Transverse colon (tissue), 4 donors: ENCODE data around the gene ANKRD24. TPM values are rescaled to one million over a fixed set of nuclear protein-coding genes. Genes with fewer than 3 reads are reported as not detected.
"Not testable (repeated sequence)": the region's sequence is repeated elsewhere in the genome, so short reads cannot be mapped to it uniquely, and the experiment has no call there.

Experiments used
- DNase-seq: peaks from one replicate; pipeline ENCODE4 v3.0.0-alpha.2; 2019
- H3K27ac ChIP-seq, 4 donors: fragments of 200-600 bp; sonication (generic); 2 replicates each; pipeline ENCODE4 v1.5.1; 2016 to 2018; ENCODE audit warnings: inconsistent platforms in 4 of 4
- H3K27me3 ChIP-seq: fragments of 200-600 bp; sonication (generic); 2 replicates; pipeline ENCODE4 v1.5.1; 2017; ENCODE audit warnings: inconsistent platforms
- H3K36me3 ChIP-seq, 4 donors: fragments of 200-600 bp; sonication (generic); 2 replicates each; pipeline ENCODE4 v1.5.1; 2017 to 2019; ENCODE audit warnings: inconsistent platforms in 4 of 4
- H3K4me1 ChIP-seq, 4 donors: fragments of 200-600 bp; sonication (generic); 2 replicates each; pipeline ENCODE4 v1.5.1; 2017 to 2020; ENCODE audit warnings: inconsistent platforms in 4 of 4
- H3K4me3 ChIP-seq, 4 donors: fragments of 200-600 bp; sonication (generic); 1 replicate in 1 of 4; 2 replicates in 3 of 4; pipeline versions ENCODE4 v1.5.1 to v1.6.1; 2017 to 2019; ENCODE audit warnings: inconsistent platforms in 4 of 4
- H3K9me3 ChIP-seq, 2 donors: fragments of 200-600 bp; sonication (generic); 2 replicates each; pipeline ENCODE4 v1.5.1; 2017 to 2019; ENCODE audit warnings: inconsistent platforms in 2 of 2
- CTCF ChIP-seq, 5 experiments: fragments of 200-600 bp in 3 of 5; fragments of 450-650 bp in 2 of 5; sonication (generic) in 3 of 5; IDR thresholded peaks; 1 replicate in 2 of 5; 2 replicates in 3 of 5; pipeline ENCODE4 v1.5.1; 2016 to 2017; ENCODE audit warnings: antibody characterized with exemption in 5 of 5, inconsistent platforms in 3 of 5, mild to moderate bottlenecking in 2 of 5, moderate library complexity in 1 of 5
- EP300 ChIP-seq: sonication (generic); formaldehyde crosslinking; IDR thresholded peaks from one replicate; pipeline ENCODE4 v1.6.1; 2017; ENCODE audit warnings: antibody characterized with exemption, low read depth
- POLR2A ChIP-seq: fragments of 450-650 bp; IDR thresholded peaks from one replicate; pipeline ENCODE4 v1.6.1; 2016; ENCODE audit warnings: antibody characterized with exemption, mild to moderate bottlenecking, moderate library complexity
- POLR2AphosphoS5 ChIP-seq, 3 donors: sonication (generic); formaldehyde crosslinking; IDR thresholded peaks; one replicate each; pipeline ENCODE4 v1.6.1; 2016; ENCODE audit warnings: antibody characterized with exemption in 3 of 3
- WGBS, 2 donors: methylation state at CpG; one replicate each; pipeline ENCODE4 v1.1.5; 2018; ENCODE audit warnings: low coverage in 1 of 2; 5-methylcytosine and 5-hydroxymethylcytosine counted together
- in situ Hi-C, 4 donors: fragments of 200-750 bp; cut with MboI; loops; one replicate each; pipeline versions ENCODE4 v1.15.0 to v1.15.1; 2017; ENCODE audit warnings: low sequenced_read_pairs in 3 of 4, low pct_ligation_motif_present in 1 of 4, low pct_unique_long_range_greater_than_20kb in 1 of 4
- intact Hi-C: fragments of 100-400 bp; cut with DNase I; formaldehyde crosslinking; loops from one replicate; pipeline ENCODE4 v1.15.1; 2023; ENCODE audit warnings: low total_unique reads
- total RNA-seq, 4 donors: library from RNA; depleted of rRNA; stranded (reverse); fragments of >200 nt; gene quantifications; one replicate each; pipeline ENCODE4 v1.1.0, GENCODE V29; 2016

ANKRD24 gene
- total RNA-seq, 4 donors from 2014 or later, result 1.2 to 6.4 (median 2.1) TPM

- intact Hi-C loops, result loop anchor here (10.0 kb wide), 1 partner anchor 1902 kb away; the partner anchor contains the start of gene PEAK3
- H3K27me3 ChIP-seq, result no peaks in the 10 kb centered on the region
- no peak overlapping the region for H3K4me3 ChIP-seq
- in situ Hi-C loops, result loop anchor here in 2 of 4 donors (10.0 kb wide), 1 partner anchor 202 kb away; the partner anchor contains the start of gene EEF2 (in 2 of the 2)
- no peak for TF ChIP-seq POLR2AphosphoS5 (IDR thresholded peaks at IDR 0.05)
- no peak for TF ChIP-seq EP300
- TF ChIP-seq CTCF (IDR thresholded peaks at IDR 0.05), result peak; percentile 69 to 86 (median 77)
- no peak for TF ChIP-seq POLR2A
- H3K4me1 ChIP-seq, result peaks cover 2 to 15% (median 10%) of the 10 kb centered on the region in 4 donors
- peak; percentile 91 for DNase-seq
- no peaks in the 10 kb centered on the region for H3K36me3 ChIP-seq
- WGBS, 2 donors, result 6 to 27% methylated on average over 13 to 22 of the region's 22 CpGs
- no peaks in the 10 kb centered on the region for H3K9me3 ChIP-seq
- H3K27ac ChIP-seq, result peak overlapping the region in 1 of 4 donors; percentile 0
These were observed 3.9 kb downstream of the ANKRD24 start for GRCh38 chr19:4186087-4186993.

GRCh38 chr19:4187313-4188122 is 5.0 kb downstream of the ANKRD24 start:
- no peaks in the 10 kb centered on the region for H3K27me3 ChIP-seq
- in situ Hi-C loops (loop anchor here in 2 of 4 donors (10.0 kb wide), 1 partner anchor 203 kb away; the partner anchor contains the start of gene EEF2 (in 2 of the 2)), intact Hi-C loops (loop anchor here (10.0 kb wide), 1 partner anchor 1903 kb away; the partner anchor contains the start of gene PEAK3)
- no peak overlapping the region for H3K4me3 ChIP-seq
- H3K4me1 ChIP-seq, result peaks cover 0 to 6% (median 5%) of the 10 kb centered on the region in 4 donors
- H3K9me3 ChIP-seq, result no peaks in the 10 kb centered on the region
- TF ChIP-seq POLR2A (no peak), EP300 (no peak), CTCF (IDR thresholded peaks at IDR 0.05) (no peak), POLR2AphosphoS5 (IDR thresholded peaks at IDR 0.05) (no peak)
- no peak for DNase-seq
- no peak overlapping the region for H3K27ac ChIP-seq
- 85 to 90% methylated on average over 6 to 10 of the region's 10 CpGs for WGBS, 2 donors
- H3K36me3 ChIP-seq, result no peaks in the 10 kb centered on the region

- Histone ChIP-seq H3K4me3 (no peak overlapping the region), H3K9me3 (no peaks in the 10 kb centered on the region), H3K27ac (no peak overlapping the region), H3K4me1 (peaks cover 0 to 6% (median 0%) of the 10 kb centered on the region in 4 donors), H3K27me3 (peaks cover 15% of the 10 kb centered on the region), H3K36me3 (no peaks in the 10 kb centered on the region)
- TF ChIP-seq POLR2AphosphoS5 (IDR thresholded peaks at IDR 0.05) (no peak), EP300 (no peak)
- DNase-seq, result no peak
- intact Hi-C loops (loop anchor here (10.0 kb wide), 1 partner anchor 1905 kb away; the partner anchor contains the start of gene PEAK3), in situ Hi-C loops (loop anchor here in 2 of 4 donors (10.0 kb wide), 1 partner anchor 205 kb away; the partner anchor contains the start of gene EEF2 (in 2 of the 2))
- 59 to 61% methylated on average over 4 to 5 of the region's 5 CpGs for WGBS, 2 donors
These were observed 7.2 kb downstream of the ANKRD24 start for GRCh38 chr19:4189641-4190040.

GRCh38 chr19:4192537-4192936 is 10.0 kb downstream of the ANKRD24 start:
- H3K27ac ChIP-seq, H3K4me3 ChIP-seq, in situ Hi-C loops, H3K9me3 ChIP-seq, intact Hi-C loops, H3K4me1 ChIP-seq, DNase-seq, H3K36me3 ChIP-seq: not testable (repeated sequence)
- 80 to 88% methylated on average over 1 to 3 of the region's 3 CpGs for WGBS, 2 donors
- H3K27me3 ChIP-seq, result peaks cover 44% of the 10 kb centered on the region
